Spleen (tissue), 7 donors: ENCODE measurements around the gene TTC34.

Experiments
- POLR2A ChIP-seq, 3 donors: fragments of 450-650 bp; IDR thresholded peaks; one replicate each; pipeline ENCODE4 v1.5.1; 2017; ENCODE audit warnings: antibody characterized with exemption in 3 of 3, mild to moderate bottlenecking in 1 of 3
- POLR2AphosphoS5 ChIP-seq, 3 donors: sonication (generic); formaldehyde crosslinking; IDR thresholded peaks; one replicate each; pipeline ENCODE4 v1.5.1; 2017; ENCODE audit warnings: antibody characterized with exemption in 3 of 3
- TF ChIP-seq, protein P1 (sequence below), 11 experiments: fragments of 200-600 bp in 7 of 11; fragments of 450-650 bp in 4 of 11; sonication (generic) in 4 of 11; IDR thresholded peaks in 8 of 11; conservative IDR thresholded peaks in 3 of 11; 1 replicate in 7 of 11; 2 replicates in 4 of 11; pipeline versions ENCODE4 v1.4.0 to v1.8.0; 2016 to 2021; ENCODE audit warnings: antibody characterized with exemption in 11 of 11, inconsistent platforms in 4 of 11, mild to moderate bottlenecking in 1 of 11
- donor health status: DM: no; HTN: no; CAD: no; lungs with moderate emphysema.
- donor health status: DM: no; HTN: no; CAD: no.
- donor health status: DM: no; HTN: no; CAD: no.

DNA sequence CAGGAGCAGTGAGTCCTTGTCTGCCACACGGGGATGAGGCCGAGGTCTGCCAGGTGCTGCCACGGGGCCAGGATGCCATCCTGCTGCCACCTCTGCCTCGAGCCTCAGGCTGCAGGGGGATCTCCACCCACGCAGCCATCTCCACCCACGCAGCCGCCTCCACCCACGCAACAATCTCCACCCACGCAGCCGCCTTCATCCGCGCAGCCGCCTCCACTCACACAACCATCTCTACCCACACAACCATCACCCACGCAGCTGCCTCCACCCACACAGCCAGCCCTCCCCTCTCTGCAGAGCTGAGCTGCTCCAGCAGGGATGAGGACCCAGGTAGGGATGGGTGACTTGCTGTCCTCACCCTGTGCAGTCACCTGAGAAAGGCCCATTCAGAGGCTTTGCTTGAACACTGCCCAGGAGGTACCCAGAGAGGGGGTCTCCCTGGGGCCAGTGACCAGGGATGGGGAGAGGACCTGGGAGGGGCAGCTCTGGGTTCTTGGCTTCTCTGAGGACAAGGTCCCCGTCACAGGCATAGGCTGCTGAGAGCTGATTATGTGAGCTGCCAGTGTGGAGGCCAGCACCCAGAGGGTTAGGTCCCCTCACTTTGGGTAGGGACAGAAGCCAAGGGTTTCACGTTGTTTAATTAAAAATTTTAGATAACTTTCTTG lies 46.6 kb upstream of the TTC34 start:
- TF ChIP-seq POLR2AphosphoS5 (IDR thresholded peaks at IDR 0.05) (no peak), POLR2A (IDR thresholded peaks at IDR 0.05) (no peak)
- TF ChIP-seq, protein P1, sequence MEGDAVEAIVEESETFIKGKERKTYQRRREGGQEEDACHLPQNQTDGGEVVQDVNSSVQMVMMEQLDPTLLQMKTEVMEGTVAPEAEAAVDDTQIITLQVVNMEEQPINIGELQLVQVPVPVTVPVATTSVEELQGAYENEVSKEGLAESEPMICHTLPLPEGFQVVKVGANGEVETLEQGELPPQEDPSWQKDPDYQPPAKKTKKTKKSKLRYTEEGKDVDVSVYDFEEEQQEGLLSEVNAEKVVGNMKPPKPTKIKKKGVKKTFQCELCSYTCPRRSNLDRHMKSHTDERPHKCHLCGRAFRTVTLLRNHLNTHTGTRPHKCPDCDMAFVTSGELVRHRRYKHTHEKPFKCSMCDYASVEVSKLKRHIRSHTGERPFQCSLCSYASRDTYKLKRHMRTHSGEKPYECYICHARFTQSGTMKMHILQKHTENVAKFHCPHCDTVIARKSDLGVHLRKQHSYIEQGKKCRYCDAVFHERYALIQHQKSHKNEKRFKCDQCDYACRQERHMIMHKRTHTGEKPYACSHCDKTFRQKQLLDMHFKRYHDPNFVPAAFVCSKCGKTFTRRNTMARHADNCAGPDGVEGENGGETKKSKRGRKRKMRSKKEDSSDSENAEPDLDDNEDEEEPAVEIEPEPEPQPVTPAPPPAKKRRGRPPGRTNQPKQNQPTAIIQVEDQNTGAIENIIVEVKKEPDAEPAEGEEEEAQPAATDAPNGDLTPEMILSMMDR (IDR thresholded peaks at IDR 0.05 in 8 of 11, conservative IDR thresholded peaks at IDR 0.05 in 3 of 11), result no peak
